ENCODE data around the gene DYNC1LI1. TPM values are rescaled to one million over a fixed set of nuclear protein-coding genes. Genes with fewer than 3 reads are reported as not detected.

Gene DYNC1LI1
- total RNA-seq, 2 donors from 2014 or later, result 19.0 to 21.6 TPM

DNA sequence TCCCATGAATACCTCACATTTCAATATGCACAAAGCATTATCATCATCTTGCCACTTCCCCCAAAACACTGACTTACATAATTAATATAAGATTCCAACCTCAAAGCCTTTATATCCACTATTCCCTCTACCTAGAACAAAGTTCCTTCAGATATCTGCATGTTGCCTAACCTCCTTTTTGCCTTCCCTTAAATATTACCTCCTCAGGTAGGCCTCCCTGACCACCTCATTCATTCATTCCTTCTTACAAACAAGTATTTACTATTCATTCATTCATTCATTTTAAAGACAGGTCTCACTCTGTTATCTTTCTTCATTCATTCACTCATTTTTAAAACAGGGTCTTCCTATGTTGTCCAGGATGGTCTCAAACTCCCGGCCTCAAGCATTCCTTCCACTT is 18.6 kb downstream of the DYNC1LI1 start:
- Histone ChIP-seq H3K27me3 (no peaks in the 10 kb centered on the region), H3K4me1 (no peaks in the 10 kb centered on the region), H3K4me3 (no peak overlapping the region), H3K9me3 (no peaks in the 10 kb centered on the region), H3K9ac (ENCODE audit: low read depth in 2 of 2, low read length in 2 of 2) (no peak overlapping the region), H3K36me3 (no peaks in the 10 kb centered on the region), H3K27ac (no peak overlapping the region)
- intact Hi-C loops (cut with DNase I), result no loop called here
- DNase-seq, result no peak
- TF ChIP-seq, protein P1, sequence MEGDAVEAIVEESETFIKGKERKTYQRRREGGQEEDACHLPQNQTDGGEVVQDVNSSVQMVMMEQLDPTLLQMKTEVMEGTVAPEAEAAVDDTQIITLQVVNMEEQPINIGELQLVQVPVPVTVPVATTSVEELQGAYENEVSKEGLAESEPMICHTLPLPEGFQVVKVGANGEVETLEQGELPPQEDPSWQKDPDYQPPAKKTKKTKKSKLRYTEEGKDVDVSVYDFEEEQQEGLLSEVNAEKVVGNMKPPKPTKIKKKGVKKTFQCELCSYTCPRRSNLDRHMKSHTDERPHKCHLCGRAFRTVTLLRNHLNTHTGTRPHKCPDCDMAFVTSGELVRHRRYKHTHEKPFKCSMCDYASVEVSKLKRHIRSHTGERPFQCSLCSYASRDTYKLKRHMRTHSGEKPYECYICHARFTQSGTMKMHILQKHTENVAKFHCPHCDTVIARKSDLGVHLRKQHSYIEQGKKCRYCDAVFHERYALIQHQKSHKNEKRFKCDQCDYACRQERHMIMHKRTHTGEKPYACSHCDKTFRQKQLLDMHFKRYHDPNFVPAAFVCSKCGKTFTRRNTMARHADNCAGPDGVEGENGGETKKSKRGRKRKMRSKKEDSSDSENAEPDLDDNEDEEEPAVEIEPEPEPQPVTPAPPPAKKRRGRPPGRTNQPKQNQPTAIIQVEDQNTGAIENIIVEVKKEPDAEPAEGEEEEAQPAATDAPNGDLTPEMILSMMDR (IDR thresholded peaks at IDR 0.05), result no peak

DNA sequence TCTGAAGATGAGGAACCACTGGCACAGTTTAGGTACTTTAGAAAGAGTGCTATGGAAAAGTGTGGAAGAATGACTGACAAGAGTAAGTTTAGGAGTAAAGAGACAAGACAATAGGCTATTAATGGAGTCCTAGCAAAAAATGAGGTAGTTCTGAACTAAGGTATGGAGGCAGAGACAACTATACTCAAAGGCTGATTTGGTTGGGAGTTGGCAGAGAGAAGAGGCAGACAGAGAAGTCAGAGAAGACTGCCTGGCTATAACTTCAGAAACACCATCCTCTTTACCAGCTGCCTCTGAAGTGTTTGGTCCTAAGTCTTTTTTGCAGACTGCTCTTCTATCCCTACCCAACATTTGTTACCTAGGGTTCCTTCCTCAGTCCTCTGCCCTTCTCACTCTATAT is 19.2 kb downstream of the DYNC1LI1 start:
- TF ChIP-seq, protein P1 (IDR thresholded peaks at IDR 0.05), result no peak
- intact Hi-C loops (cut with DNase I), result no loop called here

DNA sequence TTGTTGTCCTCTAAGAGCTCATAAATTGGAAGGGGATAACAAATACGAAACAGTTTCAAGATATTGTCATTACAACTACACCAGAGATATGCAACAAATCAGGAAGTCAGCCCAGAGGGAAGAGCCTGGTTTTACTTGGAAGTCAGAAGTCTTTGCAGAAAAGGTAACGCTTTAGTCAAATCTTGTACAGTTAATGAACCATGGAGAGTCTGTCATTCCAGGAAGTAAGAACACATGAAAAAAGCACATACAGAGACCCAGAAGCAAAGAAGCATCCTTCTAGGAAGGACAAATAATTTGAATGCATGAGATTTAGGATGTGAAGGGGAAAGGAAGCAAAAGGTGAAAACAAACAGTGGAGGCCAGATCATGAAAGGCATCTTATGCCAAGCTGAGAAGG is 19.6 kb downstream of the DYNC1LI1 start:
- no peak for DNase-seq
- no peaks in the 10 kb centered on the region for H3K4me1 ChIP-seq
- H3K9me3 ChIP-seq, result no peaks in the 10 kb centered on the region
- H3K27me3 ChIP-seq, result no peaks in the 10 kb centered on the region
- no peak overlapping the region for H3K27ac ChIP-seq
- H3K9ac ChIP-seq (ENCODE audit: low read depth in 2 of 2, low read length in 2 of 2), result no peak overlapping the region
- H3K36me3 ChIP-seq, result no peaks in the 10 kb centered on the region
- no peak overlapping the region for H3K4me3 ChIP-seq
- intact Hi-C loops (cut with DNase I), result no loop called here
- TF ChIP-seq, protein P1 (IDR thresholded peaks at IDR 0.05), result no peak

More for the DNA sequence above, 19.2 kb downstream of the DYNC1LI1 start:
- H3K9me3 ChIP-seq, result no peaks in the 10 kb centered on the region
- H3K4me1 ChIP-seq, result no peaks in the 10 kb centered on the region
- no peaks in the 10 kb centered on the region for H3K36me3 ChIP-seq
- no peak for DNase-seq
- H3K9ac ChIP-seq (ENCODE audit: low read depth in 2 of 2, low read length in 2 of 2), result no peak overlapping the region
- H3K27ac ChIP-seq, result no peak overlapping the region
- no peak overlapping the region for H3K4me3 ChIP-seq
- H3K27me3 ChIP-seq, result no peaks in the 10 kb centered on the region

DNA sequence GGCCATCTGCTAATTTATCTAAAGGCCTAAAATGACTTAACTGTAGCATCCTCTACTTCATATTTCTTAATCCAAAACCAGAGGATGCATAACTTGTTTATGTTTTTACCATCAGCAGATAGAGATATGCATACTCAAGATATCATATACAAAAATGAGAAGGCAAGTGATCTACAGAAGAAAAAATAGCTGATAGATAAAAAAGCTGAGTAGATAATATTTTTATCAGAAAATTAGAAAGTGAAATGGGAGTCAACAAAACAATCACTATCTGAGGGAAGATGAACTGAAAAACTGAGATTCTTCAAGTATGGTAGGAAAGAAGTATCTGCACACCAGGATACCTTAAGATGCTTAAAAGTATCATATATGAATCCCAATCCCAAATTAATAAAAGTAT is 25.4 kb downstream of the DYNC1LI1 start:
- no peaks in the 10 kb centered on the region for H3K27me3 ChIP-seq
- no peaks in the 10 kb centered on the region for H3K4me1 ChIP-seq
- no peaks in the 10 kb centered on the region for H3K9me3 ChIP-seq
- H3K9ac ChIP-seq (ENCODE audit: low read depth in 2 of 2, low read length in 2 of 2), result no peak overlapping the region
- no peaks in the 10 kb centered on the region for H3K36me3 ChIP-seq
- intact Hi-C loops (cut with DNase I), result no loop called here
- DNase-seq, result no peak
- H3K27ac ChIP-seq, result no peak overlapping the region
- TF ChIP-seq, protein P1 (IDR thresholded peaks at IDR 0.05), result no peak
- no peak overlapping the region for H3K4me3 ChIP-seq

DNA sequence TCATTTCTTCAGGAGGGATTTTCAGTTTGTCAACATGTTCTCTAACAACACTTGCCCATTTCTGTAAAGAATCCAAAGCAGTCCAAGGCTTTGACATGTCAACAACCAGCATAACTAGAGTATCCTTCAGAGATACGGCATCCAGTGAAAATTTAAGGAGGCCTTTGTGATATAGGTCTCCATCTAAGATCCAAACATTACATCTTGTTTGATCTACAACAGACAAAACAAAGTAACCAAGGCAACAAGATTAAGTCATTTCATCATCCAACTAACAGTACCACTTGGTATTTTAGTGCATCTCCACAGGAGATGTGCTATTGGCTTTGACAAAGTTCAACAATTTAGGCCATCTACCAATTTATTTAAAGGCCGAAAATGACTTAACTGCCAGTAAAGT is 25.8 kb downstream of the DYNC1LI1 start:
- no peak overlapping the region for H3K27ac ChIP-seq
- no peak overlapping the region for H3K9ac ChIP-seq (ENCODE audit: low read depth in 2 of 2, low read length in 2 of 2)
- H3K27me3 ChIP-seq, result no peaks in the 10 kb centered on the region
- TF ChIP-seq, protein P1 (IDR thresholded peaks at IDR 0.05), result no peak
- intact Hi-C loops (cut with DNase I), result no loop called here
- H3K4me1 ChIP-seq, result no peaks in the 10 kb centered on the region
- no peaks in the 10 kb centered on the region for H3K36me3 ChIP-seq
- no peak for DNase-seq
- H3K4me3 ChIP-seq, result no peak overlapping the region
- H3K9me3 ChIP-seq, result no peaks in the 10 kb centered on the region

DNA sequence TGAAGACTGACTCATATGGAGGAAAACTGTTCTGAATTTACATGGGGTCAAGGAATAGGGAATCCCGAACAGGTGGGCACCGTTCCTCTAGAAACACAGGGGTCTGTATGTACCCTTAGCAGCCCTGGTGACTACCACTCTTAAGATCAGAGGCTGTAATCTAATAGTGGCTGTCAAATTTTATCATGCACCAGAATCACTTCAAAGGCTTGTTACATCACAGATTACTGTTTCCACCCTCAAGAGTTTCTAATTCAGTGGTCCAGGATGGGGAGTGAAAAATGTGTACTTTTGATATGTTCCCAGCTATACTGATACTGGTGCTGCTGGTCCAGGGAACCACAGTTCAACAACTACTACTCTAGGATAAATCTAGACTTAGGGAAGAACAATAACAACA is 27.9 kb downstream of the DYNC1LI1 start:
- H3K9me3 ChIP-seq, result no peaks in the 10 kb centered on the region
- intact Hi-C loops (cut with DNase I), result no loop called here
- H3K36me3 ChIP-seq, result no peaks in the 10 kb centered on the region
- no peak overlapping the region for H3K9ac ChIP-seq (ENCODE audit: low read depth in 2 of 2, low read length in 2 of 2)
- TF ChIP-seq, protein P1 (IDR thresholded peaks at IDR 0.05), result no peak
- H3K4me1 ChIP-seq, result no peaks in the 10 kb centered on the region
- H3K4me3 ChIP-seq, result no peak overlapping the region
- H3K27ac ChIP-seq, result no peak overlapping the region
- DNase-seq, result no peak
- no peaks in the 10 kb centered on the region for H3K27me3 ChIP-seq

All from colonic mucosa (tissue), 4 donors.